NCI-H1092 treated with DMSO at 0.1 percent for 48 hours (cell line): ENCODE results near the gene LYZL1.
A peak's percentile ranks its signal among the peaks of the same experiment; 100 is the strongest.
"Not testable (repeated sequence)": the region's sequence is repeated elsewhere in the genome, so short reads cannot be mapped to it uniquely, and the experiment has no call there.

Experiments used
- DNase-seq: peaks from one replicate; lab custom pipeline; 2025; lab: John Stamatoyannopoulos, UW

LYZL1 gene

DNA sequence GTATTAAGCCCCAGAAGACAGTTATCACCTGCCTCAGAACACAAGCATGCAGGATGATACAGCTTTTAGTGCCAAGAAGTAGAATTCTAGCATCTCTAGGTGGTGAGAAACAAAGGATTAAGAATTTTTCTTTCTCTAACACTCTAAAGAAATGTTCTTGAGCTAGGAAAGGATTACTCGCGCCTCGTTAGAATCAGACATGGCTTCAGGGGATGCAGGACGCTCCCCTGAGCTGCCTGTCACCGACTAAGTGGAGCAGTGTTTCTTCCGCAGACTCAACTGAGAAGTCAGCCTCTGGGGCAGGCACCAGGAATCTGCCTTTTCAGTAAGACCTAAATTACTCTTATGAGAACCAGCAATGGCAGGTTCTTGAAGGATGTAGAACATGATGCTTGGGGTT lies at the start of gene LYZL1:
Gene LYZL1 (plus strand): TSS at position 165 of the 400 bp plus-strand sequence. CDS start 2,798 bp downstream, outside the sequence.
- not testable (repeated sequence) for DNase-seq

DNA sequence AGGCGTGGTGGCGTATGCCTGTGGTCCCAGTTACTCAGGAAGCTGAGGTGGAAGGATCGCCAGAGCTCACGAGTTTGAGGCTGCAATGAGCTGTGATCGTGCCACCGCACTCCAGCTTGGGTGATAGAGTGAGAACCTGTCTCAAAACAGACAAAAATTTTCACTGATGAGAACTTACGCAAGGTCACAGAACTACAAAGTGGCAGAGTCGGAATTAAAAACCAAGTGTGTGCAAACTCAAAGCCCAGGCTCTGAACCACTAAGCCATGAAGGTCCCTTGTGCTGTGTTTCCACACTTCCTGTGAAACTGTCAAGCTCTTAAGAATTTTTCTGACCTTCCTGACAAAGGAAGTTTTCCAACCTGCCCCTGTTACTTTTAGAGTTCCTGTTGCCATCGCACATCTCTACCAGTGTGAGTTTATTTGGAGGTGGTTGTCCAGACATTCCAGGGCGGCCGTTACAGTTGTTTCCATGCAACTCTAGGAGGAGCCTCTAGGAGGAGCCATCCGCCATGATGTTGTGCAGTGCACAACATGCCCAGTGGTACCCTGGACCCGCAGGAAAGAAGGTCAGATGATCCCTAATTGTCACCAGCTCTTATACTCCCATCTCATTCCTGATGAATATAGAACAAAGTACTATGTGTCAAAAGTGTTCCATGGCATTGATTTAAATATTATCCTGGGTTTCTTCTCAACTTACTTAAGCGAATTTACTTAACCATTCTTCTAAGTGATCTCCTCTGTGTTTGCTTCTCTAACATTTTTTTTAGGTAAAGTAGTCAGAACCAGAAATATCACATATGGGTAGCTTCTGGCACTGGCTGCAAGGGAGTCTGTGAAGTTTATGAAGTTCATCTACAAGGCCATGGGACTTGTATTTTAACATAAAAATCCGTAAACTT lies 49.0 kb upstream of the LYZL1 start:
- peak; percentile 4 for DNase-seq

DNA sequence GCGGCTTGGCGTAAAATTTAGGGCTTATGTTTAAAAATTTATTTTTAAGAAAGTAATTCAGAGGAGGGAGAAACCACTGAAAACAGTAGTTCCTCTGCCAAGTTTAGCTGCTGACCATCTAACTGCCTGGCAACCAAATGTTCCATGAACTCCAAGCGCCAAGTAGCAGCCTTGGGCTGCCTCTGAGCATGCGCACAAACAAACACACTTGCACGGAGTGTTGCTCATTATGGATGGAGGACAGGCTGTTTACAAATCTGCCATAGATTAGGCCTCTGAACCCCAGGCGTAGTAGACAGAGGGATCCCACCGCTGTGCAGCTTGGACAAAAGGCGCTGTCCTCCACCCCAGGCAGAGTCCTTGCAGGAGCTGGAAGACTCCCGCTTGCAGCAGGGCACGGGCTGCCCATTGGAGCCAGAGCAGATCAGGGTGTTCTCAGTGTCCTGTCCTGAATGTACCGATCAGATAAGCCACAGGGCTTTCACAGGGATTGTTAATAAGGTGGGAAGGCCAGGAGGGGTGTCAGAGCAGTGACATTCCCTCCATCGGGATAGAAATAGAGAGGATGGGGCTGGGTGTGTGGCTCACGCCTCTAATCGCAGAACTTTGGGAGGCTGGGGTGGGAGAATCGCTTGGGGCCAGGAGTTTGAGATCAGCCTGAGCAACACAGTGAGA lies 47.7 kb upstream of the LYZL1 start:
- no peak for DNase-seq

DNA sequence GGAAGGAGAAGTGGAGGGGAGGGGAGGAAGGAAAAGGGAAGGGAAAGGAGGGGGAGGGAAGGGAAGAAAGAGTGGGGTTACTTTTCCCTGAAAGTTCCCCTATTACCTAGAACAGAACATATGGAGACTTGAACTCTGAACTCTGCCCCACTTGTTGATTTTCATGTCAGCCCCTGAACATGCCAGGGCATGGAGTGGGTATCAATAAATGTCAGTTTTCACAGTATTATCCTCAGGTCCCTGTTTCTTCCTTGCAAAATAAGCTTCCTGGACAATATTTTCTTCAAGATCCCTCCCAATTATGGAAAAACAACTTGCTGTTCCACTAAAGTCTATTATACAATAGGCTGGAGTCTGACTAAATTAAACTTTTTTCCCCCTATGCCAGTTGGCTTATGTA lies 46.9 kb upstream of the LYZL1 start:
- no peak for DNase-seq

DNA sequence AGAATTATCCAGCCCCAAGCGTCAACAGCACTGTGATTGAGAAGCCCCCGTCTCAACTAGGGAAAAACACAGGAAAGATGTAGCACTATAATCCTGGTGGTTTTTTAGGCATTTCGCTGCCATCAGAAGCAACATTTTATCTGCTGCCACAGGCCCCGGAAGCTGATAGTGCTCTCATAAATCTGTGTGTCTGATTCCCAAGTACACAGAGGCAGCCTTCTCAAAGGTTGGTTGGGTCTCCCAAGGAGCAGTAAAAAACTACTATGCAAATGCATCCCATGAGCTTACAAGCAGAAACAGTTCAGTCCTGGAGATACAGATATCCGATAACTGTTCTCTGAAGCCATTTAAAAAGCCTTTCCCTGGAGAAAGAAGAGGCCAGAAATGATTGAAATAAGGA lies 45.8 kb upstream of the LYZL1 start:
- no peak for DNase-seq

DNA sequence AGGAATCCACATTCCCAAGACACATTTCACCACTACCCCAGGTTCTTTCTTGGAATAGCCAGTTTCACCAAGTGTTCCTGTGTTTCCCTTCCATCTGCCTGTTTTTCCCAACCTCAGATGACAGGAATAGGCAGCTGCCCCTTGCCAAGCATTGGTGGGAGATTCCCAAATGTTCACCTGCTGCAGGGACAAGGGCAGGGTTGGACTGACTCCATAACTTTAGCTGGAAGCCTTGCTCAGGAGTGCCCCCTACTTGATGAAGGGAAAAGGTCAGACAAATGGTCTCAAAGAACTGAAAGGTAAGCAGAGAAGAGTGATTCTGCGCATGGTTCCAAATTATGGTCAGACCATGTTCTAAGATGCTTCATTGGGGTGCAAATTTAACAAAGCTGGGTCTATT lies 45.1 kb upstream of the LYZL1 start:
- DNase-seq = no peak

DNA sequence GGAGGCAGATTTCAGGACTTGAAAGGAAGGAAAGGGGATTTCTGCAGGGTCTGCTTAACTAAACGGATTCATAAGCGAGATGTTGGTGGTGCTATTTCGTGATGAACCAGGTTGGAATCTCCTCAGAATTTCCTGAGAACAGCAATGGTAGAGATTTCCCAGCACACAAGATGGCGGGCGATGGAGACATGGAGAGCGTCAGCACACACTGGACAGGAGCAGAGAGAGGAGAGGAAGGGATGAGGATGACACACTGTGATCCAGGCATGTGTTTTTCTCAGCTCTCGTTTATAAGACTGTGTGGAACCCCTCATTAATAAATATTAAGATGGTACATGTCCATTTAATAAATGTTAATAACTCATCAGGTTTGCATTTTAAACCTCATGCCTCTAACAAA lies 43.9 kb upstream of the LYZL1 start:
- no peak for DNase-seq

DNA sequence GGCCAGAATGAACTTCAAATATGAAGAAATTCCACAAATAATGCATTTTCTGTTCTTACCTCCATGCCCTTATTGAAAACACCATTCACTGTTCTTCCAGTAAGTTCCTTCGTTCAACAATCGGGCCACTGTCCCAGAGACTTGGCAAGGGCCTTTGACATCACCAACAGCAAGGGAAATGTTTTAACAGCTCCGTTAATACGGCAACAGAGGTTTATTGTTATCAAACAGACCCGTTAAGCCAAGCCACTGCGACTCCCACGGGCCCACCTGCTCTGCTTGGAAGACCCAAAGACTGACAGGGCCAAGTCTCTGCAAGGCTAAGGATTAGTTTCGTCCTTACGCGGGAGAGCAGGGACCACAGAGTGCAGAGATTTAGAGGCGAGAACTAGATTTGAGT lies 43.4 kb upstream of the LYZL1 start:
- no peak for DNase-seq

DNA sequence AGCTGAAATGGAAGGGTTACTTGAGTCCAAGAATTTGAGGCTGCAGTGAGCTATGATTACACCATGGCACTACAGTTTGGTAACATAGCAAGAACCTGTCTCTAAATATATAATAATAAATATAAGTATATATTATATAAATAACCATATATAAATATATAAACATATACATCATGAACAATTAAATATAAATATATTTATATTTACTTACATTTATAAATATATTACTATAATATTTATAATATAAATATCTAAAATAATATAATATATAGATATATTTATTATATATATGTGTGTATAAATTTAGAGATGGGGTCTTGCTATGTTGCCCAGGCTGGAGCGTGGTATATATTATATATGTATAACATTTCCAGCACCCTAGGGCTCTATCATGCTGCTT lies 42.4 kb upstream of the LYZL1 start:
- no peak for DNase-seq

DNA sequence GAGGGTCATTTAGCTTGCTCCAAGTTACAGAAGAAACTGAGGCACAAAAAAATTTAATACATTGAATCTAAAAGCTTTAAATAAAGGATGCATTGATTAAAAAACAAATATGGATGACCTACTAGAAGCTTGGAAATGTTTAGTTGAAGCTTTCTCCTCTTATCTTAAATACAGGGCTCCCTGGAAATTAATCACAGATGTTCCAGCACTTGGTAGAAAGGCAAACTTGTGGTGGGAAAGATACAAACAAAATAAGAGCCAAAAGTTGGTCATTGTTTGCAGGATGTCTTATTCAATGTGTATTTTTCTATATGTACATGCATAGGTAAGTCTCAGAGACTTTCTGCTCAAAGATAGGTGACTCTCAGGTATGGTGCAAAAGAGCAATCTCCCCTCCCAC lies 40.7 kb upstream of the LYZL1 start:
- DNase-seq = no peak

DNA sequence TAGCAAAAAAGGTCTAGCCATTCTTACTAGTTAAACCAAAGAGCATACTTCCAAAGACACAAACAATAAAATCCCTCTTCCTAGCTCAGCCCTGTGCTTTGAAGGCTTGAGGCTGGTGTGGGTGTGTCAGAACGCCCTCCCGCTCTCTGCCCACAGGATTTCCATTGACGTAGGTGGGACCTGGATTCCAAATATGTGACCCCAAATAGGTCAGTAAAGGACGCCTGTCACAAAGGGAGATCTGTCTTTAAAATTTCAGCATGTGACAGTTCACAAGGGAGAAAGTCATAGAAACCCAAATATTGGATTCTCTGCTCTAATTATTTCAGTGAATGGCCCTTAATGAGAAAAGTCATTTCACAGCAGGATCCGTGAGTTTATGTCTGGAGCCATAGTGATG lies 39.9 kb upstream of the LYZL1 start:
- no peak for DNase-seq

DNA sequence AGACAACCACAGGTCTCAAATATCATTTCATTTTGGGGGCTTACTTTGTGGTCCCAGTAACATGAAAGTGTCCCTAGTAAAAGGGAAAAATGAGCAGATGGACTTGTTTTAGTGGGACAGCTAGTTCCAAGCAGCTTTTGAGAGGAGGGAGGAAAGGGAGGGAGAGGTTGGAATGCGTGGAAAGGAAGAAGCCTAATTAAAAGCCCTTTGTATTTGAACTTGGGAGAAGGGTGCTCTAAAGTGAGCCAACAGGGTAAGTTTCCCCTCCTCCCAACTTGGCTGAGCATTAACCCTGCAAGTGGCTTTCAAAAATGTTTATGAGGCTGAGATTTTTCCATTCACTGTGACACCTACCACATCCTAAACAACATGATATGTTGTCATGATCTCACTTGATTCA lies 38.8 kb upstream of the LYZL1 start:
- DNase-seq = no peak

DNA sequence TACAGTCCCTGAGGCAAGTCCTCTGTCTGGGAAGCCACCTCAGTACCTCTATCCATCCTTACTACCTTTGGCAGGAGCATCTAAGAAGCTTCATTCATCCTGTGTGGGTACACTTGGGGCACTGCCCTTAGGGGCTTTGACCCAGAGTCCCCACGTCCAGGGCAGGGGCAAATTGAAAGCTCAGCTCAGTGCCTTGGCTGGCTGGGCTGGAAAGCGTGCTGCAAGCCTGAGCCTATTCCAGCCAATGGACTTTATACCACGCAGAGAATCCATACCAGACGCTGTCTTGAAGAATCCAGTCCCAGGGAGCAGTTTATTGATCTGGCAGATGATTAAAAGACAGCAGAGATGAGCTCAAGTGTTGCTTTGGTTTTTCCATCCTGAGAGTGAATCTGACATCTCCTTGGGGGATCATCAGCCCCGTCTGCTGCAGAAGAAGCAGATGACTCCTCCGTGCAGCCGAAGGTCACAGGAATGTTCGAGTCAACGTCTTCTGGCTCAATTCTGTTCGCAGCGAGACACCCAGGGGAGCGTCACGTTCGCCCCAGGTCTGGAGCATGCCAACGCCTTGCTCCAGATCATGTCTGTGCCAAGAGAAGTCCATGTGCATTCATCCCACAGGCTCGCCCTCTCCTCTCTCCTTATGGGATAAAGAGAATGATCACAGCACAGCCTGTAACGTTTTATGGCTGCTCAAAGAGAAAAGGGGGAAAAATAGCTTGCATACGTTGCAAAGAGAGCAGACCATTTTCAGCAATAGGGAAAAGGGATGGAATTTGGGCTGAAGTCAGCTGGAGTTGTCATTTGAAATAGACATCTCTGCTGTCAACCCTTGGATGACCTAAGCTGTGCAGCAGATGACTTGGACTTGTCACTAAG lies 35.8 kb upstream of the LYZL1 start:
- DNase-seq = no peak

DNA sequence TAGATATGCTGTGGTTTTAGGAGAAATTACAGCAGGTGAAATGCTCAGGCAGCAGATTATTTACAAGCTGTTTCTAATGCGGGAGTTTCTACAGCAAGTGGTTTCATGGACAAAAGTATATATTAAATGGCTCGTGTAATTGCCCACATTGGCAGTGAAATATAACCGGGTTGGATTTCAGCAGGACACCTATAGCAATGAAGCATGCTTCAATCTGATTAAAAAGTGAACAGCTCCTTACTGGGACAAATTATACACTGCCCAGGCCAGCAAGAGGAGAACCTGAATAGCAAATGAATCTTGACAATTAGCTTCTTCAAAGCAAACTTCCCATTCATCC lies 35.2 kb upstream of the LYZL1 start:
- no peak for DNase-seq

DNA sequence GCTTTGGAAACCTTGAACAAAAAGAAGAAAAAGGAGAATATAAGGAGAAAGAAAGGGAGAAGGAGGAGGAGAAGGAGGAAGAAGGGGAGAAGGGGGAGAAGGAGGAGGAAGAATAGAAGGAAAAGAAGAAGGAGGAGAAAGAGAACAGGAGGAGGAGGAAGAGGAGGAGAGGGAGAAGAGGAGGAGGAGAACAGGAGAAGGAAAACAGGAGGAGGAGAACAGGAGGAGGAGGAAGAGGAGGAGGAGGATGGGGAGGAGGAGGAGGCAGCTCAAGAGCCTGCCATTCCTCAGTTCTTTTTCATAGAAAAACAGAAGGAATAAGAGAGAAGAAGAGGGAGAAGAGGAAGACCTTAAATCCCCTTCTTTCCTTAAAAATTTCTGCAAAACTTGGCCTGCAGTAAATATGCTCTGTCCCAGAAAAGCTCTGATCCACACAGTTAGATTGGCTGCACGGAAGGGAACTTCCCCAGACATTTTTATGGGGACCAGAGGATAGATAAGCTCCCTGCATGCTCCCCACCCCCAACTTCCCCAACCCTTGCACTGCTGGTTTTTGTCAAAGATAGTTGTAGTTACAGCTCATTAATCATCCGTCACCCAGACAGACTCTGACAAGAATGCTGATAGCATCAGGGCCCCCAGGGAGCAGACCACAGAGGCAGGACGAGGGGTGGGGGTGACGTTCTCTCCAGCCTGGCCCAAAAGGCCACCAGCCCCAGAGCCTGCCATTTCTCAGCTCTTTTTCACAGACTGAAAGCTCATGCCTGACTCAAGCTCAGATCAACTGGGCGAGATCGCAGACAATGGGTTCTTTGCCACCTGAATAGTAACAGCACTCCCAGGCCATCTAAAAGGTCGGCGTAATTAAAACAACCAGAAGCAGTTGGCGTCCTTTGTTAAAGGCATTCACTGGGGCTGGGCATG lies 34.5 kb upstream of the LYZL1 start:
- no peak for DNase-seq

DNA sequence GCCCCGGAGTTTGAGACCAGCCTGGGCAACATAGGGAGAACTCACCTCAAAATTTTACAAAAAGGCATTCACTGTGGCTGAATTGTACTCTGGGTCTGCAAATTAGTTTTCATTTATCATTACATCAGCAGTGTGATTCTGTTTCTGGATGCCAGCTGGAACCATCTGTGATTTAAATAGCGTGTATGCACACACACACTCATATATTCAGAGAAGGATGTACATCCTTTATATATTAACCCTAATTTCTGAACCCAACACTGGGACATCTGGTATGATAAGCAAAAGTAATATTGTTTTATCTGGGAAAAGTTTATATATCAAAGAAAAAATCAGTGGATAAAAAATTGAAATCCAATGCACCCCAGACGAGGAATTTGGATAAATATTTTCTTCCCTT lies 33.8 kb upstream of the LYZL1 start:
- DNase-seq = no peak

DNA sequence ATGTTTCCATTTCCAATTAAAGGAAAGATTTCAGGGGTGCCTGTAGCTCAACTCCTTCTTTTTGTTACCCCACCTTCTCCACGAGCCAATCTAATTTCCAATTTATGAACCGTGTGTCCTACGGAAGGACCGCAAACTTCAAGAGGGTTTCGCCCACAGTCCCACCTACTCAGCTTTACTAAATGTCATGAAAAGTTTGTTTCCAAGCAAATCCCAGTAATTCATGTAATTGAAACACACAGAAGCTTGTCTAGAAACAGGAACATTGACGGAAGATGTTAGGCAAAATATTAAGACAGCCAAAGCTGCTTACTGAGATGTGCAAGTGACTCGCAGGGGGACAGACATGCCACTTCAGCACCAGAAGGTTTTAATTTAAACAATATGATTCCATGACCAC lies 32.9 kb upstream of the LYZL1 start:
- no peak for DNase-seq

DNA sequence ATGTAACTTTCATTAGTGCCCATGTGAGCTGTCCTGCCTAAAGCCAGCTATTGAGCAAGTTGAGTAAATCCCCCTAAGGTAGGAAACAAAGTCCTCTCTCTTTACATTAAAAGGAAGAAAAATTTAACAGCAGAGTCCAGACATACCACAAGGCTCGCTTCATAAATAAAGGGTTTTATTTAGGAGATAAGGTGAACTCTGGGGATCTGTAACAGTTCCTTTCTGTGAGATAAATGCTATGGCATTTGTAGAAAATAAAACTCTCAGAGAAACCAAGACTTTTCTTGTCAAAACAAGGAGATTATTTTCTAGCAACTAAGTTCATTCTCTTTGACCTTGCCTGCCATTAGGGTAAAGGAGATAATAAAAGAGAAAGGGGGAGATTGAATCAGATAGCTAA lies 32.3 kb upstream of the LYZL1 start:
- DNase-seq = no peak

DNA sequence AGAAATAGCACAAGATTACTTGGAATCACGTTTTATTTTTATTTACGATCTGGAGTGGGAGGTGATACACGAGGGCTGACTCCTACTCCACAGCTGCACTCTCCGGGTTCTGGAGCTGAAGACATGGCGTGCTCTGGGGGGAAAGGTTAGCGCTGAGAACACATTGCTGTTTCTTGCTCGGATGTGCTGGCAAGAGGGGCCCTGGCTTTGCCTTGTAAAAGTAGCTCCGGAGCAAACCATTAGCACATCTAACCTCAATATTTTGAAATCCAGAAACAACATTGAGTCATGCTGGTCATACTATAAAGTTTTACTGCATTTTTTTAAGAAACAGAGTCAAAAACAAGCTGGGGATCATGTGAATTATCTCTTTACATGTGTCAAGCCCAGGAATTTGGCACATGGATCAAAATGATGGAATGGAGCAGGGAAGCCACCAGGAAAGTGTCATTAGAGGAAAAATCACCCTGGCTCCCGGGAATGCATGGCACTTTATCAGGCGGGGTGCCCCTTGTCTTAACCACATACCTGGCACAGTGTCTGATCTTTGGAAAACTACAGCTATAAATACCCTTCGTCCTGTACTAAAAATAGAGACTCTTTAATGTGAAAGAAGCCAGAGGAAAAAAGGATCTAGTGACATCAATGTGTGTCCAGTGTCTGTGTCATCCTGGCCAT lies 31.6 kb upstream of the LYZL1 start:
- no peak for DNase-seq

DNA sequence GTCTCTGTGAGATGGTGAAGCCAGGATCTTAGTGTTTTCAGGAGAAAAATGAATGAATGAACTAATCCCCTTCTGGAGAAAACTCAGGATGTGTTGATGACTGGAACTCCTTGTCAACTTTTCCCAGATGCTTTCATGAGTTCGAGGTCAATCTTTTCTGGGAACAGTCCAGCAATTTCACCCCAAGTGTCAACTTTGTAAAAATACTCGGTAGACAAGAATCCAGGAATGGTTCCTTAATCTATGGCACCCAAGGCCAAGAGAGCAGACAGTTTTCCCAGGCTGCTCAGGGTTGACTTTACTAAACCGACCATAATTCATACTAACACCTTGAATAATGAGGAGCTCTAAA lies 31.1 kb upstream of the LYZL1 start:
- no peak for DNase-seq

DNA sequence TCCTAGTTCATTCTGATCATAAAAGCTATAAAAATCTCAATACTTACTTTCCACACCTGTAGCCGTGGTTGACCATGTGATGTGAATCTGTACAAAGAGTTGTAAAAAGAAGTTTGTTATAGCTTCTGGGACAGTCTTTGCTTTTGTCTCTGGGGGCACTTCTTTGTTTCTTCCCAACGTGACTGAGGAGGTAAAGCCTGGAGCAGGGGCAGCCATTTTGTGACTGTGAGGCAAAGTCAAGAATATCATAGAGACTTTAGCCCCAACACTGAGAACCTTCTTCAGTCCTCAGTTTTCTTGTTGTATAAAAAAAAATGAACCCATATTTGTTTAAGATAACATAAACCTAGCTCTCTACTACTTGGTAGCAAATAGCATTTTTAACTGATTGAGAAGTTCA lies 29.4 kb upstream of the LYZL1 start:
- DNase-seq = no peak
